CMK (cell line): ENCODE data around the gene NDP.
A peak's percentile ranks its signal among the peaks of the same experiment; 100 is the strongest.

Source experiments
- DNase-seq: peaks from one replicate; pipeline ENCODE4 v3.0.0-alpha.2; 2010; ENCODE audit warnings: low read depth

NDP gene, protein sequence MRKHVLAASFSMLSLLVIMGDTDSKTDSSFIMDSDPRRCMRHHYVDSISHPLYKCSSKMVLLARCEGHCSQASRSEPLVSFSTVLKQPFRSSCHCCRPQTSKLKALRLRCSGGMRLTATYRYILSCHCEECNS

DNA sequence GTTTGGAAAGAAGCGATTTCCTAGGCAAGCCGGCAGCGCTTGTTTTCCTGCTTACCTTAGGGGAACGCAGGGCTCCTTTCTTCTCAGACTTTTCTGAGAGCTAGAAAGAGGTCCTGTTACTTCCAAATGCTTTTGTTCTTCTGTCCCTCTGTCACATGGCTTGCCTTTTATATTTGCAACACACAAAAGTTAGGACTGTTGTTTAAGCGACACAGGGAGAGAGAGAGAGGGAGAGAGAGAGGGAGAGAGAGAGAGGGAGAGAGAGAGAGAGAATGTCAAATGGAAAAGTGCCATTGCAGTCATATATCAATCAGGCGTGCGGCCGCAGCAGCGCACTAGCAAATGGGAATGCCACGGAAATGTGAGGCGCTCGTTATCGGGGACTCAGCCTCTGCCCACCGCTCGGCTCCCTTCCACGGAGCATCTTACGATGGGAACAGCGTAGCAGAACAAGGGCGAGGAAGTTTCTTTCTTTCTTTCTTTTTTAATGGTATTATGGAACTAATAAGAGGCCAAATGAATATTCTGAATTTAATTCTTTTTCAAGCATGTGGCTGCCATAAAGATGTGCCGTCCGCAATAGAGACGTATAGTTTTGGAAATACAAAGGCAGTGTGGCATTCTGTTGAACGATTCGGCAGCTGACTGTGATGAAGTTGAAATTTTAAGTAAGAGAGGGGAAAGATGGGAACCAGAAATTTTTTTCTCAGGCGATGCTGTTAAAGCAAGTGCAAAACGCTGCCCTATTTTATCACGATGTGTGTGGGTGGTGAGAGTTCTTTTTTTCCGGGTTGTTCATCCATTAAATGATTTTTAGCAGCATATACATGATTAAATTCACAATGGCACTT is at the start of gene NDP:
Gene NDP, minus strand, starts transcription at position 142 of the 851 bp plus-strand sequence. CDS start 14,745 bp downstream, outside the sequence.
- DNase-seq = no peak

DNA sequence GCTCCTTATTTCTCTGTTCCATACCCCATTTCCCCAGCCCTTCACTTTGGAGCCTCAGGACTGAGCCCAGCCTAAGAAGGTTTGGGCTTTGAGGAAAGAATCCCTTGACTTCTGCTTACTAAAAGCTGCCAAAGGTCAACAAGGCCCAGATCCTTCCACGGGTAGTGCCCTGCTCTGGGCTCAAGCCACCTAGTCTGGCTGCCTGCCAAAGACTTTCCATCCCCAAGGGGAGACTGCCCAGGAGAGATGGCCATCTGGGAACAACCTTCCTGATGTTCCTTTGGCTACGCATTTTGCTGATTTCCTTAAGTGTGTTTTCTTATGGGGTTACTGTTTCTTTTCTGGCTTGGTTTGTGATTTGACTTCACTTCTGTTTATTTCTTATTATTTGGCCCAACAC is 49.8 kb upstream of the NDP start:
- no peak for DNase-seq

DNA sequence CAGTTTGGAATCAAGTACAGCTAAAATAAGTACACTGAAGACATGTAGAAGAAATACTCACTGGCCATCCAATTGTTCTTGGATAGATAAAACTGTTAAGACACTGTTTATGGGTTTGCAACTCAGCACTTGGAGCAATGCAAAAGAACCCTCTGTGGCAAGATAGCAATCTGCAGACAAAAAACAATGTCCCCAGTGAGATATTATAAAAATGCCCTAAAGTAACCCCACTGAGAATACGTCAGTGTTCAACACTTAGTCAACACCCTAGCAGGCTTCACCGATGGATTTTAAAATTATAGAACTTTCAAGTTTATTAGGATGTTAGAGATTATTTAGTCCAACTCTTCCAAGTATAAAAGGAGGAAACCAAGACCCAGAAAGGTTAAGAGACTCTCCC is 47.5 kb upstream of the NDP start:
- no peak for DNase-seq

DNA sequence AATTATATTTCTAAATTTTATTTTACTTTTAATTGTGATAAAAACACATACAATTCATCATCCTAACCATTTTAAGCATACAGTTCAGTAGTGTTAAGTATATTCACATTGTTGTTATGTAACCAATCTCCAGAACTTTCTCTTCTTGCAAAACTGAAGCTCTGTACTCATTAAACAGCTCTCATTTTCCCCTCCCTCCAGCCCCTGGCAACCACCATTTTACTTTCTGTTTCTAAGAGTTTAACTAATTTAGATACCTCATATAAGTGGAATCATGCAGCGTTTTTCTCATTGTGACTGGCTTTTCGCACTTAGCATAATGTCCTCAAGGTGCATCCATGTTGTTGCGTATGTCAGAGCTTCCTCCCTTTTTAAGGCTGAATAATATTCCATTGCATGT is 46.7 kb upstream of the NDP start:
- DNase-seq = no peak

DNA sequence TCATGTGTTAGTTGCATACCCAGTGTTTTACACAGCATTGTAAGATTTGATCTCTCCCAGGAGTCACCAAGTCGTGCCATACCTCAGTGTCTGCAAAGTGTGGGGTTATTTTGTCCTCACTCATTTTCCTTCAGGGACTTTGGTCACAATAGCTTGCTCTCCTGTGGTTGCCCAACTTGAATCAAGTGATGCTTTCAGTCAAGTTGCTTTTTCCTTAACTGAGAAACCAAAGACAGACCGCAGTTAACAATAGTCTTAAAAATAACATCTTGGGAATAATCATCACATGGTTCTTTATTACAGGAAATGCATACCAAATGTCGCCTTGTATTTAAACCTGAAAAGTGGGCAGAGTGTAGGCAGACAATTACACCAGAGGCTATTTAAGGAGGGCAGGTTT is 44.5 kb upstream of the NDP start:
- no peak for DNase-seq

DNA sequence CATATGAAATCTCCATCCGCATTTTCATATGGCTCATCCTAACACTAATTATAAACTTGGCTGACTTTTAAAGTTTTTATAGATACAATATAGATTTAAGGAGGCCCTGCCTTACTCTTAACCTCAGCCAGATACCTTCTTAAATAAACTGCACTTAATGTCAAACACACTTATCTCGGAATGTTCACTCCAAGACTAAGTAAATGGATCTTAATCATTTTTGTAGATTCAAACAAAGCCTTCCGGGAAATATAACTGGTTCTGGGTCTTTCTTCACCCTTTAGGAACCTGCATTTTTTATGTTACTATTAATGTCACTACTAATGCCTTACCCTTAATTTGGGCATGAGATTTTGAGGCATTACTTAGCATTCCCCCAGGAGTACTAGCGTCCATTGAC is 43.7 kb upstream of the NDP start:
- DNase-seq = no peak

DNA sequence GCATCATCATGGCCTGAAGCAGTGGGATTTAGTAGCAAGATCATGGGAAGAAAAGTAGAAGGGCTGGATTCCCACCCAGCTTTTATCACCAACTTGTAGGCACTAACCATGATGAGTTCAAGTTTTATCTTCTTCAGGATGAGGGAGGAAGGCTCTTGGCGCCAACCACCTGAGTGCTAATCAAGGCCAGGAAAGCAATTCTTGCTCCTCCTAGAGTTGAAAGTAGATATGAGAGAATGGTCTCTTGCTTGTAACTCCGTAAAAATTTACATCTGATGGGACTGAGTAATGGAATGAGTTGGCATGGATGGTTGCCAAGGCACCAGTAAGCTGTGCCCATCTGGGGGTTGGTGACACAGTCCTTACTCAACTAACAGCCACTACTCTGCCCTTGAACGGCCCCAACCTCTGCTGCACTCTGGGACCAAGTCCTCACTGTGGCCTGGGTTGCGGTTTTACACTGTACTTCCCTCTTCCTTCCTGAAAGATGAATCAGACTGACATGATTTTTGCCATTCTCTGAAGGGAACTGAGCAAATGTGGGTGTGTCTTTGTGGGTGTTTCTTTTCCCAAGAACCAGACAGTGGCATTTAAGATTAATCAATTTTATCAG is 39.4 kb upstream of the NDP start:
- peak; percentile 4 for DNase-seq

DNA sequence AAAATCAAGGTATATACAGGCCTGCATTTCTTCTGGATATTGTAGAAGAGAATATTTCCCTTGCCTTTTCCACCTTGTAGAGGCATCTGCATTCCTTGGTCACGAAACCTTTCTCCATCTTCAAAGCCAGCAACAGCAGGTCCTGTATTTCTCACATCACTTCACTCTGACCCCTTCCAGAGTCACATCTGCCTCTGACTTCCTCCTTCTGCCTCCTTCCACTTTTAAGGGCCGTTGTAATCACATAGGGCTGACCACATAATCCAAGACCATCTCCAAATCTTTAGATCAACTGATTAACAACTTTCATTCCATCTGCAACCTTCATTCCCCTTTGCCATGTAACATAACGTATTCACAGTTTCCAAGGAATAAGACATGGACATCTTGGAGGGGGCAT is 38.3 kb upstream of the NDP start:
- no peak for DNase-seq

DNA sequence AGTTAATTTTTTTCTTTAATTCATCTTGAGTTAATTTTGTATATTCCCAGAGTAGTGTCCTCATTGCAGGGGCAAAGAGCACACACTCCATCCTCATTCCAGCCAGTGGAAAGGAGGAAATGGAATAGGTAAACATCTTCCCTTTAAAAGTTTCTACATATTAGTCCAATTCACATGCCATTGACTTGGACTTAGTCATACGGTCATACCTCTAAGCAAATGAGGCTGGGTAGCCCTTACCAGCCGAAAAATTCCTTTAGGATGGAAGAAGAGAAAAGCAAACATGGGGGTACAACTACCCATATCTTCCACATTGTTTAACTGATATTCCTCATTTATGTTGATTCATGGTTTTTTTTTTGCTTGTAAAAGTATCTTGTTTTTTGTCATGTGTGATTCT is 37.4 kb upstream of the NDP start:
- DNase-seq = no peak

DNA sequence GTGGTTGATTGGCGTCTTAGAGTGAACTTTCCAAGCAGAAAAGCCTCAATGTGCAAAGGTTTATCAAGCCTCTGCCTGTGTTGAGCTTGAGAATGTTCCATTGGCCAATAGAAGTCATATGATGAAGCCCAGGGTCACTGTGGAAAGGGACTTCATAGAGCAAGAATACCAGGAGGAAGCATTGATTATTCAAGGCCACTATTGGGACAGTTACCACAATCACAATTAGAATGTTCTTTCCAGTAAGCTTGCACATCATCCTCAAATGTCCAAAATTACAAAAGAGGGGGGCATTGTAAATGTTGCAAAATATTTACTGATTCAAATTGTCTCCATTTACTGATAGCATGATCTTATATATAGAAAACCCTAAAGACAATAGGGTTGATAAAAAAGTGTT is 32.9 kb upstream of the NDP start:
- DNase-seq = no peak

DNA sequence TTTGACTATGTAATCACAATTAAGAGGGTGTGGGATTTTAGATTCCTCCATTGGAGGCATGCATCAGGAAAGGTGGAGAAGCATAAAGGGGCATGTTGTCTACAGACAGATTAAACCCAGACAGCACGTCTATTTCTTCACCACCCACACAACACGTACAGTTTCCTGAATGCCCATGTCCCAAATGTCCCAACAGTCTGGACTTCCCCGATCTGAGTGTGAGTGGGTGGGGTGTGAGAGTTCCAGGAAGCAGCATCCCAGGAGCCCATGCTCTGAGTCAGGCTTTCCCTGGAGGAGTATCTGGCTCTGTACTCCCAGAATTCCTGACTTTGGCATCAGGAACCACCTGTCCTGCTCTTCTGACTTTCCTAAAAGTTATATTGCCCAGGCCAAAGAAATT is 30.8 kb upstream of the NDP start:
- DNase-seq = no peak

DNA sequence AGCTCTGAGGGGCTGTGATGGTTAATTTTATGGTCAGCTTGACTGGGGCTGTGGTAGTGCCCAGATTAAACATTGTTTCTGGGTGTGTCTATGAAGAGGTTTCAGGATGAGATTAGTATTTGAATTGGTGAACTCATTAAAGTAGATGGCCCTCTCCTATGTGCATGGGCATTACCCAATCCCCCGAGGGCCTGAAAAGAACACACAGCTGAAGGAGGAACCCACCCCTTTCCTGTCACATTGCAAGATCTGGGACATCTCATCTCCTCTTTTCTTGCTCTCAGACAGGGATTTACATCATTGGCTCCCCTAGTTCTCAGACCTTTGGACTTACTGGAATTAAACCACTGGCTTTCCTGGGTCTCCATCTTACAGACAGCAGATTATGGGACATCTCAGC is 29.4 kb upstream of the NDP start:
- no peak for DNase-seq

DNA sequence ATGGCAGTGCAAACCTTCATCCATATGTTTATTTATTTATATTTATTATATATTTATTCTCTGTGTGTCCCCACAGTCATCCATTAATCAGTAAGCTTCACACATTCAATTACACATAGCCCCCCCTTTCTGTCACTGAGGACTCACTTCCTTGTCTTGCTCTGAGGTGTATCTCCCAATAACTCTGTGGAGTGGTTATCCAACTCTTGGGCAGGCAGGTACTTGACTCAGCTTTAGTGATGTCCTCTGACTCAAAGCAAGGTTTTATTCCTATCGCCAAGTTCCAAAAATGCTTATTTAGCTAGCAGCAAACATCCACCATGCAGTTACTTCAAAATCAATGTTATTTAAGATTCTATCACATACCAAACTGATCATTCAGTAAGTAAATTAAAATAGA is 25.2 kb upstream of the NDP start:
- no peak for DNase-seq

DNA sequence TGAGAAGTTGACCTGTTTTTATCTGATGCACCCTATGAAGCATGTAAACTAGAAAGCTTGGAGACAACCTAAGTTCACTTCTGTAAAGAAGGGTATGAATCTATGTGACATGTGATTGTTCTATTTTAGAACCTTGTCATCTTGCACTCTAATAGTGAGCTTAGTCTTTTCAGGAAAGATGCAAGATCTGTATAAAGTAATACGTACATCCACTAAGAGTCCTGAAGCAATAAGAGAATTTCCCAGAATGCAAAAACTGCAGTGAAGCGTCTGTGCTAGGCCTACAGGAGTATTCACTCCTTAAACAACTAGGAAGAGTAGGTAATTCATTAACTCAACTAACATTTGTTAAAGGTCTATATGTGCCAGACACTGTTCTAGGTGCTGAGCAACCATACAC is 23.3 kb upstream of the NDP start:
- no peak for DNase-seq

DNA sequence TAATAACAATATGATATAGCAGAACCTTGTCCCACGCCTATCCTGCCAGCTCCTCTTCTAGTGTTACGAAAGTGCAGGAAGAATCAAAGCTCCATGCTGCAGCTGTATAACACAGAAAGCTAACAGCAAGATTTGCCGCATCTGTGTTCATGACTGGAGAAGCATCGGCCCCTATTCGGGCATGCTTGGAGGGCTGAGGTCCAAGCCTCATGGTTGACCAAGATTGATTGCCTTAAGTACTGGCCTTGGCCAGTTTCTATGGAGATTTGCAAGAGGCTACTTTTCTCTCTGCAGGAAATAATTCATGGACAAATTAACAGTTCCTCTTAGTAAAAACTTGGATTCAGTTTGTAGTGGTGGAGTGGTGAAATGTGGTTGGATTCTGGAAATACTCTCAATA is 12.9 kb upstream of the NDP start:
- DNase-seq = no peak

DNA sequence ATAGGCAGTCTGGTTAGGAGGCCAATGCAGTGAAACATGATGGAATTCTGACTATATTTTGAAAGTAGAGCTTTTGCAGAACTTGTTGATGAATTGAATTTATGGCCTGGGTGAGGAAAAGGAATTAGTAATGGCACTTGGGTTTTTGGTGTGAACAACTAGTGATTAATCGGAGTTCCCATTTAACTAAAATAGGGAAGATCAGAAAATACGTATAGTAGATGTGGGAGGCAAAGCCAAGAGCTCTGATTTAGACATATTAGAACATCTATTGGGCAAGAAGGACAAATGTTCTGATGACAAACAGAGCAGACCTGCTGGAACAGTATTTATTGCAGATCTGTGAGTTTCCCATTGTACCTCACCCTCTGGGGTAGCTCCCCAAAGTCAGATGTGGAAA is 12.3 kb upstream of the NDP start:
- DNase-seq = no peak

DNA sequence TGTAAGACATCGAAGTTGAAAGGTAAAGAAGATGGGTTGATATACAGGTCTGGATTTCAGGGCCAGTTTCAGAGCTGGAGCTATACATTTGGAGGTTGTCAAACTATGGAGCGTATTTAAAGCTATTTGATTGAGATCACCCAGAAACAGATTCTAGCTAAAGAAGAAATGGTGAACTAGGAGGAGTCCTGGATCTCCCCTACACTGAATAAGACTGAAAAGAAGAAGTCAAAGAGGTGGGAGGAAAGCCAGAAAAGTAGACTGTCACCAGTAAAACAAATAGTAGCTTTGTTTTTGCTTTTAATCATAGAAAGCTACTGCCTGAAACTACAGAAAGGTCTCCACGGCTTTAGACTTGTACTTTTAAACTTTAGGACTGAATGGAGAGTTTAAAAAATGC is 5.0 kb upstream of the NDP start:
- no peak for DNase-seq

DNA sequence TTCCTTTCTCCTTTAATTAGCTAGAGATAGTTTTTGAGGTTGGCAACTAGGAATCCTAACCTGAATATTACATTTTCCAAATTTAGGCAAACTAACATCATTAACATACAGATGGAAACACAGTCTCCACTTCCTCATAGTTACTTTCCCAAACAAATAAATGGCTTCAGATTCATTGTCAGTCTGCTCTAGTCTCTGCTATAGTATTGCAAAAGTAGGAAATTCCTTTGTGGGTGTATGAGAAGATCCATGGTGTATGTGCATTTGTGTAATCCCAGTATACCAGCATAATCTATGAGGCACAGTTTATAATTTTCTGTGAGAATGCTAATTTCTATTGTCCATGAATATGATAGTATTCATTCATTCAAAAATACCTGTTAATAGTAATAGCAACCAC is 3.0 kb upstream of the NDP start:
- DNase-seq = no peak

DNA sequence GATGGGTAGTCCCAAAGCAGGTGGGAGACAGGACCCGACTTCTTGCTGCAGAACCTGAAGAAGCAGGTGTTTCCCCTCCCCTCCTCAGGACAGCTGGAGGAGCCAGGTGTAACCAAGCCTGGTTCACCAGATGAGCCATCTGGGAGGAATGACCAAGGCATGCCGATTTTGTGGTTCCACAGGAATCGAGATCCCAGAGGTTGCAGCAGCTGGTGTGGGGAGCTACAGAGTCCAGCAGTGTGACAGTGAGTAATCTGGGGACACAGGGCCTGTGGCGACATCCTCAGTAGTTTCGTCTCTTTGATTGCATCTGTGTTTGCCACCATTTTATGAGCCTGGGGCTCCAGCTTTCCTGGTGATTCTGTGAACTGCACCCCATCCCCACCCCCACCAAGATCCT is 2.6 kb upstream of the NDP start:
- no peak for DNase-seq

DNA sequence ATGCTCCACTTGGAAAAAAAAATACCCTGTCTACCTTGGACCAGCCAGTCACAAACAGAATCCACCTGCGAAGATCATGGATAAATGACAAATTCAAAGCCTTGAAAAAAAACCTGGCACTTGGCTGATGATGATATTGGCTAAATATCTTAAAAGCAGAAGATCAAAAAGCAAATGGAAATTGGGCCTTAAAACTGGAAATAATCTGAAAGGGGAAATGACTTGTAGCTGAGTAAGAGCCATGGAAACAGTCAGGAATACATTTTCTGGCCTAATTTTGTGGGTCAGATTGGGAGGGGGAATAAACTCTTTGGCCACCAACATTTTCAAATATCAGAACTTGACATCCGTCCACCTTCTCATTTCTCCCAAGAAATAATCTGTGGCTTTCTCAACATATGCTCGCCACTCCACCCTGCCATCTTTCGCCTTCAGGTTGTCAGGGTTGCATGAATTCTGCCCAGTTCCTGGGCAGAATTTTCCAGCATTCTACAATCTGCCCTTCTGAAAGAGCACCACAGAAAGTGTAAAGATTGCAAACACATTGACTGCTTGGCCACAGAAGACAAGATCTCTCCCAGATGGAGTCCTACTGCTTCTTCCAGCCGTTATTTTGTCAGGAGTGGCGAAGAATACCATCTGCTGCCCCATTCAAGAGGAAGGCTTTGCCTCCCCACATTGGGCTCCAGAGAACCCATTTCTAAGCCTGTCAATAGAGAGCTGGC is 1.7 kb upstream of the NDP start:
- DNase-seq = no peak

DNA sequence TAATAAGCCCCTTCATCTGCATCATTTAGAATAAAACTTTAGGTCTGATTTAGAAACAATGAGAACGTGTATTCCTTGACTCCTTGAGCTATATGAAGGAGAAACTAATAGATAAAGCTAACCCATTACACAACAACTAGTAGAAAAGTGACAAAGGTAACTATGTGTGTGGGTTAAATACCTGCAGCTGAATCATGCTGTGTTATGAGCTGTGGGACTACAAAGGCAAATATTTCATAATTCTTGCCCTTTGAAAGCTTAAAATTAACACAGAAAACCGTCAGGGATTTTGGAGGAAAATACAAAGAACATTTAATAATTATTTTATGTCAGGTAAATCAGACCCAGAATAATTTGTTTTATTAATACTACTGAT is 898 bp upstream of the NDP start:
- no peak for DNase-seq

DNA sequence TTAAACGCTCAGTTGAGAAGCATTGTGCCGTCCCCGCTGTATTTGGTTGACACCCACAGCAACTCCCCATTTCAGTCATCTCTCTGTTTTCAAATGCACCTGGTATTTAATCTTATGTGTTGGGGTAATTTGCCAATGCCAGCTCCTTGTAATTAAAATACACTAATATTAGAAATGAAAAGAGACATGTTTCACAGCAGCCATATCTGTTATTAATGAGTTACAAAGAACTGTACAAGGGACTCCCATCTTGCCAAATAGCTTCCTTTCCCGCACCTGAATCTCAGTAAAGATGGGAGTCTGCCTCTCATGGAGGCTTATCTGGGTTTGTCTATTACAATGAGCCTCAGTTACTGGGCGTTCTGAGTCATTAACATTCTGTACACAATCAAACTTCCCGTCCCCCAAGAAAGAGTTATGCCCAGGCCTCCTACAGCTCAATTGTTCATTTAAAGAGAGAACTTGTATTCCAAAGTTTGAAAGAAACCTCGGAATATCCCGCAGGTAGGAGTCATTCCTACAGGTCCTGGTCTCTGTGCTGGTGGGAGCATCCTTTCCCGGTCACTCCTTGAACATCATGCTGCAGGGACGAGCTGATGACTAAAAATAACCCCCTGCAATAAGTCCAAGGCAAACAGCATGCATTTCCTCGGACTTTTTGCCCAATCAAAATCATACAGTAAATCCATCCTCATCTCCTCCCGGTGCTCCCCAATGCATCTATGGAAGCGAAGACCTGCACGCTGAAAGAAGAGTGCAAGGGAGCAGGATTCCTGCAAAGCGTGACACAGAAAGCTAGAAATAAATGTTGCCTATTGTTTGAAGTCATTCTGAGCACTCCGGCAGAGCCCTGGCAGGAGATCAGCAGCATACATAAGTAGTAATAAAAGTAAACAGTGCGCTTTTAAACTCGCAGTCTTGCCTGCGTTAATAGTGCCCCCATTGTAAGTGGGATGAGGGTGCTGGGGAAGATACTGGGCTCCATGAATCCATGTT is 926 bp downstream of the NDP start:
- no peak for DNase-seq
